ENCODE measurements around the gene GABPB1. TPM values are rescaled to one million over a fixed set of nuclear protein-coding genes. Genes with fewer than 3 reads are reported as not detected.

Gene GABPB1
- total RNA-seq, 1 donor from 2014 or later, result 13.3 TPM

- intact Hi-C loops (cut with DNase I), result no loop called here
- H3K36me3 ChIP-seq, result no peaks in the 10 kb centered on the region
- no peaks in the 10 kb centered on the region for H3K4me1 ChIP-seq
- H3K27me3 ChIP-seq, result no peaks in the 10 kb centered on the region
- no peak overlapping the region for H3K4me3 ChIP-seq
- H3K27ac ChIP-seq, result no peak overlapping the region
- TF ChIP-seq POLR2AphosphoS5 (IDR thresholded peaks at IDR 0.05; ENCODE audit: insufficient read depth in 1 of 2, low read depth in 1 of 2) (no peak), POLR2A (IDR thresholded peaks at IDR 0.05) (no peak), CTCF (IDR thresholded peaks at IDR 0.05) (no peak)
- no peak for DNase-seq (ENCODE audit: extremely low spot score in 2 of 2)
- no peaks in the 10 kb centered on the region for H3K9me3 ChIP-seq
Measured at GRCh38 chr15:50330921-50331320, 24.1 kb downstream of the GABPB1 start.

- Histone ChIP-seq H3K27me3 (no peaks in the 10 kb centered on the region), H3K9me3 (no peaks in the 10 kb centered on the region), H3K36me3 (no peaks in the 10 kb centered on the region), H3K4me3 (no peak overlapping the region), H3K27ac (no peak overlapping the region), H3K4me1 (no peaks in the 10 kb centered on the region)
- no peak for DNase-seq (ENCODE audit: extremely low spot score in 2 of 2)
- TF ChIP-seq POLR2AphosphoS5 (IDR thresholded peaks at IDR 0.05; ENCODE audit: insufficient read depth in 1 of 2, low read depth in 1 of 2), result no peak
- TF ChIP-seq POLR2A (IDR thresholded peaks at IDR 0.05), result no peak
- TF ChIP-seq CTCF (IDR thresholded peaks at IDR 0.05), result no peak
- intact Hi-C loops (cut with DNase I), result no loop called here
Measured at GRCh38 chr15:50328116-50328515, 26.9 kb downstream of the GABPB1 start.

- no peak overlapping the region for H3K4me3 ChIP-seq
- no peak overlapping the region for H3K27ac ChIP-seq
- TF ChIP-seq POLR2A (IDR thresholded peaks at IDR 0.05) (no peak), CTCF (IDR thresholded peaks at IDR 0.05) (no peak), POLR2AphosphoS5 (IDR thresholded peaks at IDR 0.05; ENCODE audit: insufficient read depth in 1 of 2, low read depth in 1 of 2) (no peak)
- no peaks in the 10 kb centered on the region for H3K4me1 ChIP-seq
- no peaks in the 10 kb centered on the region for H3K36me3 ChIP-seq
- no peak for DNase-seq (ENCODE audit: extremely low spot score in 2 of 2)
- no peaks in the 10 kb centered on the region for H3K27me3 ChIP-seq
- no peaks in the 10 kb centered on the region for H3K9me3 ChIP-seq
- intact Hi-C loops (cut with DNase I), result no loop called here
Measured at GRCh38 chr15:50321680-50322210, 33.3 kb downstream of the GABPB1 start.

- no peaks in the 10 kb centered on the region for H3K36me3 ChIP-seq
- no peaks in the 10 kb centered on the region for H3K27me3 ChIP-seq
- intact Hi-C loops (cut with DNase I), result no loop called here
- H3K4me3 ChIP-seq, result no peak overlapping the region
- no peak for DNase-seq (ENCODE audit: extremely low spot score in 2 of 2)
- H3K4me1 ChIP-seq, result no peaks in the 10 kb centered on the region
- H3K27ac ChIP-seq, result no peak overlapping the region
- TF ChIP-seq POLR2A (IDR thresholded peaks at IDR 0.05) (no peak), POLR2AphosphoS5 (IDR thresholded peaks at IDR 0.05; ENCODE audit: insufficient read depth in 1 of 2, low read depth in 1 of 2) (no peak), CTCF (IDR thresholded peaks at IDR 0.05) (no peak)
- no peaks in the 10 kb centered on the region for H3K9me3 ChIP-seq
Measured at GRCh38 chr15:50320504-50320903, 34.5 kb downstream of the GABPB1 start.

- intact Hi-C loops (cut with DNase I), result no loop called here
- no peak overlapping the region for H3K4me3 ChIP-seq
Measured at GRCh38 chr15:50318697-50319096, 36.3 kb downstream of the GABPB1 start.

More at GRCh38 chr15:50318697-50319096, 36.3 kb downstream of the GABPB1 start:
- no peaks in the 10 kb centered on the region for H3K27me3 ChIP-seq
- no peaks in the 10 kb centered on the region for H3K36me3 ChIP-seq
- DNase-seq (ENCODE audit: extremely low spot score in 2 of 2), result no peak
- no peaks in the 10 kb centered on the region for H3K9me3 ChIP-seq
- no peak overlapping the region for H3K27ac ChIP-seq
- TF ChIP-seq CTCF (IDR thresholded peaks at IDR 0.05) (no peak), POLR2AphosphoS5 (IDR thresholded peaks at IDR 0.05; ENCODE audit: insufficient read depth in 1 of 2, low read depth in 1 of 2) (no peak), POLR2A (IDR thresholded peaks at IDR 0.05) (no peak)
- no peaks in the 10 kb centered on the region for H3K4me1 ChIP-seq
